HCT116 (cell line): ENCODE data around the gene ZNF79. TPM values are rescaled to one million over a fixed set of nuclear protein-coding genes. Genes with fewer than 3 reads are reported as not detected.

Experiments used
- ATAC-seq: fragments of 200-7000 bp; cut with Tn5 transposase; 2 replicates; pipeline ENCODE4 v1.9.1; 2020; ENCODE audit warnings: mild to moderate bottlenecking, moderate library complexity
- BruUV-seq: library from RNA; stranded (reverse); fragments of 400-500 nt; replicated peaks from 2 replicates; lab custom pipeline; 2021; lab: Mats Ljungman, UMichigan
- CTCF ChIA-PET: fragments of 300-600 bp; sonication (Branson Sonifier 250); formaldehyde crosslinking; loops from one replicate; lab custom pipeline; 2021; ENCODE audit warnings: antibody characterized with exemption; lab: Charles Lee
- POLR2A ChIA-PET: fragments of 300-600, 350-600 bp; sonication (Branson Sonifier 250); formaldehyde crosslinking; loops from one replicate; lab custom pipeline; 2021; ENCODE audit warnings: antibody characterized with exemption; lab: Charles Lee
- RAD21 ChIA-PET, 2 experiments: fragments of 300-600 bp; sonication (Branson Sonifier 250); formaldehyde crosslinking; loops; one replicate each; lab custom pipeline; 2023; ENCODE audit warnings: low total read pairs in 2 of 2; ENCODE audit not compliant: uncharacterized antibody in 2 of 2, unreplicated experiment in 2 of 2, low non-redundant PET in 1 of 2; lab: Charles Lee
- DNase-seq: peaks from one replicate; pipeline ENCODE4 v3.0.0-alpha.2; 2010; ENCODE audit warnings: low read depth, low spot score
- H2AFZ ChIP-seq: fragments of 200-600 bp; shearing (Covaris generic), sonication (generic); 2 replicates; pipeline ENCODE4 v1.6.1; 2017; ENCODE audit warnings: low read depth, mixed run types, mixed read lengths, antibody characterized with exemption, low read length; ENCODE audit not compliant: poor library complexity, severe bottlenecking
- H3K27ac ChIP-seq: 2 replicates; pipeline ENCODE4 v1.5.1; 2012; ENCODE audit warnings: low read depth, low read length
- H3K27me3 ChIP-seq: fragments of 200-600 bp; sonication (generic); 2 replicates; pipeline ENCODE4 v1.6.1; 2016; ENCODE audit warnings: mixed run types, low read length, mixed read lengths; ENCODE audit not compliant: insufficient read depth
- H3K36me3 ChIP-seq, 2 experiments: fragments of 200-500 bp in 1 of 2; fragments of 200-600 bp in 1 of 2; sonication (Bioruptor generic) in 1 of 2; sonication (generic) in 1 of 2; 2 replicates each; pipeline versions ENCODE4 v1.5.1 to v1.6.1; 2014 to 2016; ENCODE audit warnings: low read length in 2 of 2, inconsistent platforms in 1 of 2, mixed read lengths in 1 of 2, mixed run types in 1 of 2; ENCODE audit not compliant: insufficient read depth in 2 of 2, control insufficient read depth in 1 of 2
- H3K4me1 ChIP-seq, 2 experiments: fragments of 200-600 bp in 1 of 2; sonication (generic) in 1 of 2; 2 replicates each; pipeline versions ENCODE4 v1.5.1 to v1.6.1; 2012 to 2017; ENCODE audit warnings: low read length in 2 of 2, inconsistent platforms in 1 of 2, mild to moderate bottlenecking in 1 of 2, mixed read lengths in 1 of 2, mixed run types in 1 of 2, moderate library complexity in 1 of 2; ENCODE audit not compliant: insufficient read depth in 2 of 2, control insufficient read depth in 1 of 2
- H3K4me2 ChIP-seq: fragments of 200-600 bp; sonication (generic); 2 replicates; pipeline ENCODE4 v1.6.1; 2017; ENCODE audit warnings: mixed run types, low read length, mixed read lengths
- H3K4me3 ChIP-seq, 2 experiments: fragments of 200-600 bp in 1 of 2; sonication (generic) in 1 of 2; replicated peaks in 1 of 2; 2 replicates each; pipeline ENCODE4 v1.5.1; 2011 to 2016; ENCODE audit warnings: low read length in 2 of 2, control low read depth in 1 of 2, low read depth in 1 of 2, mild to moderate bottlenecking in 1 of 2, mixed read lengths in 1 of 2, mixed run types in 1 of 2
- H3K79me2 ChIP-seq: fragments of 200-600 bp; sonication (generic); 2 replicates; pipeline ENCODE4 v1.6.1; 2017; ENCODE audit warnings: mild to moderate bottlenecking, mixed run types, low read length, moderate library complexity, mixed read lengths; ENCODE audit not compliant: insufficient read depth
- H3K9ac ChIP-seq: fragments of 200-600 bp; sonication (generic); 2 replicates; pipeline ENCODE4 v1.6.1; 2016; ENCODE audit warnings: low read length, mixed read lengths
- H3K9me2 ChIP-seq: fragments of 200-600 bp; sonication (generic), shearing (Covaris generic); 2 replicates; pipeline ENCODE4 v1.6.1; 2017; ENCODE audit warnings: mixed run types, mild to moderate bottlenecking, moderate library complexity; ENCODE audit not compliant: insufficient read depth
- H3K9me3 ChIP-seq, 2 experiments: fragments of 200-500 bp in 1 of 2; fragments of 200-600 bp in 1 of 2; sonication (Bioruptor generic) in 1 of 2; sonication (generic) in 1 of 2; 2 replicates each; pipeline ENCODE4 v1.6.1; 2014 to 2017; ENCODE audit warnings: low read length in 2 of 2, mixed read lengths in 2 of 2, inconsistent platforms in 1 of 2, low read depth in 1 of 2, mild to moderate bottlenecking in 1 of 2, mixed run types in 1 of 2, moderate library complexity in 1 of 2; ENCODE audit not compliant: control insufficient read depth in 1 of 2, insufficient read depth in 1 of 2
- H4K20me1 ChIP-seq: fragments of 200-600 bp; sonication (generic), shearing (Covaris generic); 2 replicates; pipeline ENCODE4 v1.6.1; 2017; ENCODE audit warnings: mixed run types, mild to moderate bottlenecking, moderate library complexity; ENCODE audit not compliant: insufficient read depth
- EZH2 ChIP-seq: fragments of 200-600 bp; sonication (generic); IDR thresholded peaks from 2 replicates; pipeline ENCODE4 v1.6.1; 2017; ENCODE audit warnings: antibody characterized with exemption, mixed run types
- REST ChIP-seq: IDR thresholded peaks from 2 replicates; pipeline ENCODE4 v1.6.1; 2012; ENCODE audit warnings: low read depth
- SIN3A ChIP-seq: IDR thresholded peaks from 2 replicates; pipeline ENCODE4 v1.6.1; 2012; ENCODE audit warnings: low read depth
- TCF7L2 ChIP-seq: IDR thresholded peaks from 2 replicates; pipeline ENCODE4 v1.7.0; 2011; ENCODE audit warnings: borderline replicate concordance, inconsistent platforms; ENCODE audit not compliant: insufficient read depth, insufficient read length; ENCODE audit errors: extremely low read depth
- intact Hi-C: fragments of 100-400 bp; cut with micrococcal nuclease; formaldehyde crosslinking; loops from 2 replicates; pipeline ENCODE4 v1.10.0; 2022
- total RNA-seq: library from RNA; stranded (reverse); gene quantifications from one replicate; pipeline ENCODE4 v1.2.1, GENCODE V29; 2021; ENCODE audit not compliant: unreplicated experiment

ZNF79 gene
- total RNA-seq, 1 experiment from 2014 or later = 5.3 TPM

GRCh38 chr9:127417131-127418036 is 6.8 kb upstream of the ZNF79 start:
- Histone ChIP-seq H3K36me3 (no peaks in the 10 kb centered on the region), H4K20me1 (no peaks in the 10 kb centered on the region), H3K9me3 (no peaks in the 10 kb centered on the region), H3K4me3 (no peak overlapping the region)
- DNase-seq = no peak
- RAD21 ChIA-PET = no interaction called here
- TF ChIP-seq TCF7L2 = no peak
- TF ChIP-seq EZH2 = no peak
- TF ChIP-seq REST = no peak
- TF ChIP-seq SIN3A = no peak
- TF ChIP-seq, all 23 proteins: peak for 0
- no TSS peak for BruUV-seq
- intact Hi-C loops = no loop called here
- Histone ChIP-seq H3K4me2 (no peak overlapping the region), H2AFZ (no peak overlapping the region), H3K4me1 (peaks cover 0 to 30% of the 10 kb centered on the region in 2 experiments; a peak in 2 of 4 replicates), H3K79me2 (no peaks in the 10 kb centered on the region), H3K27ac (no peak overlapping the region), H3K9ac (no peak overlapping the region), H3K9me2 (no peaks in the 10 kb centered on the region), H3K27me3 (no peaks in the 10 kb centered on the region)
- ChIA-PET POLR2A (interaction anchor here (0.8 kb wide), 1 partner anchor 20 kb away, joined by 3 read pairs; the partner anchor contains the start of gene SLC2A8), CTCF (interaction anchor here (1.4 kb wide), 1 partner anchor 203 kb away, joined by 4 read pairs; no protein-coding TSS in a partner anchor)
- peak; percentile 21 for ATAC-seq
